Smooth muscle cell (in vitro differentiated cells): ENCODE results near the gene NANOG. TPM values are rescaled to one million over a fixed set of nuclear protein-coding genes. Genes with fewer than 3 reads are reported as not detected.
"Not testable (repeated sequence)": the region's sequence is repeated elsewhere in the genome, so short reads cannot be mapped to it uniquely, and the experiment has no call there.

Source experiments
- DNase-seq: peaks from one replicate; lab custom pipeline; 2025; ENCODE audit not compliant: unreplicated experiment; lab: John Stamatoyannopoulos, UW
- H2AFZ ChIP-seq: fragments of 200-600 bp; sonication (generic); 2 replicates; pipeline ENCODE4 v1.6.0; 2016; ENCODE audit warnings: antibody characterized with exemption, low read depth, mild to moderate bottlenecking
- H3F3A ChIP-seq: fragments of 200-600 bp; sonication (generic); 2 replicates; pipeline ENCODE4 v1.6.0; 2017; ENCODE audit warnings: antibody characterized with exemption, low read depth
- H3K27ac ChIP-seq: fragments of 200-600 bp; sonication (generic); 2 replicates; pipeline ENCODE4 v1.5.1; 2016; ENCODE audit warnings: low read depth, mild to moderate bottlenecking
- H3K27me3 ChIP-seq: fragments of 200-600 bp; sonication (generic); 2 replicates; pipeline ENCODE4 v1.6.1; 2016; ENCODE audit warnings: low read depth, mild to moderate bottlenecking
- H3K36me3 ChIP-seq: fragments of 200-600 bp; sonication (generic); 2 replicates; pipeline ENCODE4 v1.5.1; 2016; ENCODE audit warnings: low read depth
- H3K4me1 ChIP-seq: fragments of 200-600 bp; sonication (generic); 2 replicates; pipeline ENCODE4 v1.5.1; 2016; ENCODE audit warnings: low read depth
- H3K4me2 ChIP-seq: fragments of 200-600 bp; sonication (generic); 2 replicates; pipeline ENCODE4 v1.6.0; 2016; ENCODE audit warnings: mild to moderate bottlenecking
- H3K4me3 ChIP-seq: fragments of 200-600 bp; sonication (generic); 2 replicates; pipeline ENCODE4 v1.5.1; 2016; ENCODE audit warnings: mild to moderate bottlenecking
- H3K79me2 ChIP-seq: fragments of 200-600 bp; sonication (generic); 2 replicates; pipeline ENCODE4 v1.6.0; 2016; ENCODE audit warnings: low read depth, mild to moderate bottlenecking
- H3K9ac ChIP-seq: fragments of 200-600 bp; sonication (generic); 2 replicates; pipeline ENCODE4 v1.6.0; 2016; ENCODE audit warnings: low read depth
- H3K9me3 ChIP-seq: fragments of 200-600 bp; sonication (generic); replicated peaks from 2 replicates; pipeline ENCODE4 v1.5.1; 2016; ENCODE audit warnings: low read depth
- H4K20me1 ChIP-seq: fragments of 200-600 bp; sonication (generic); 2 replicates; pipeline ENCODE4 v1.6.0; 2016; ENCODE audit warnings: low read depth
- CTCF ChIP-seq: fragments of 200-600 bp; sonication (generic); IDR thresholded peaks from 2 replicates; pipeline ENCODE4 v1.5.1; 2017; ENCODE audit warnings: borderline replicate concordance, mild to moderate bottlenecking, antibody characterized with exemption; ENCODE audit not compliant: insufficient read depth, poor library complexity, severe bottlenecking
- WGBS: methylation state at CpG from one replicate; pipeline ENCODE4 v1.1.7; 2016; ENCODE audit warnings: low lambda C conversion rate; 5-methylcytosine and 5-hydroxymethylcytosine counted together
- polyA plus RNA-seq: library from polyadenylated mRNA; unstranded; fragments of >200 nt; fragmentation: Nextera tagmentation; extraction: Ambion mirVana; gene quantifications from 2 replicates; pipeline ENCODE4 v1.2.1, GENCODE V29; 2016
- total RNA-seq: library from RNA; depleted of rRNA; stranded (reverse); fragments of >200 nt; gene quantifications from 2 replicates; pipeline ENCODE4 v1.2.3, GENCODE V29; 2014

NANOG gene
- total RNA-seq (not detected in 2 replicates), polyA plus RNA-seq (not detected in 2 replicates)

- H3K27me3 ChIP-seq: peaks cover 33% of the 10 kb centered on the region
- not testable (repeated sequence) for H3K4me1 ChIP-seq, H3K9me3 ChIP-seq, H3K9ac ChIP-seq, DNase-seq, H3K4me3 ChIP-seq, H3K79me2 ChIP-seq, H3K36me3 ChIP-seq, H2AFZ ChIP-seq, H4K20me1 ChIP-seq, H3K27ac ChIP-seq, H3F3A ChIP-seq
- 54% methylated on average over 13 of the region's 13 CpGs for WGBS
- H3K4me2 ChIP-seq: peak within 1 kb of the TSS; percentile 52
These were observed at the start of gene NANOG for GRCh38 chr12:7788884-7789528. Gene NANOG (plus strand): TSS chr12:7789402. CDS start chr12:7789615, 213 bp downstream.

GRCh38 chr12:7747246-7747645 is 42.0 kb upstream of the NANOG start, which contains the start of gene CLEC4C:
Gene CLEC4C (minus strand): TSS chr12:7747375. CDS start chr12:7747348, 27 bp downstream.
- no peaks in the 10 kb centered on the region for H4K20me1 ChIP-seq
- H3K27ac ChIP-seq: no peak within 1 kb of the TSS
- 86% methylated on average over 5 of the region's 5 CpGs for WGBS
- H3K4me2 ChIP-seq: no peak within 1 kb of the TSS
- no peaks in the 10 kb centered on the region for H3K9me3 ChIP-seq
- no peaks in the 10 kb centered on the region for H3K4me1 ChIP-seq
- H3F3A ChIP-seq: no peaks in the 10 kb centered on the region
- TF ChIP-seq CTCF: no peak
- H3K79me2 ChIP-seq: no peaks in the 10 kb centered on the region
- H3K4me3 ChIP-seq: no peak within 1 kb of the TSS
- no peak for DNase-seq
- no peak within 1 kb of the TSS for H2AFZ ChIP-seq
- H3K9ac ChIP-seq: no peak within 1 kb of the TSS
- H3K36me3 ChIP-seq: no peaks in the 10 kb centered on the region
- no peaks in the 10 kb centered on the region for H3K27me3 ChIP-seq

- no peaks in the 10 kb centered on the region for H4K20me1 ChIP-seq
- TF ChIP-seq CTCF: no peak
- no peaks in the 10 kb centered on the region for H3K27me3 ChIP-seq
- no peak for DNase-seq
- H3F3A ChIP-seq: no peaks in the 10 kb centered on the region
- no peaks in the 10 kb centered on the region for H3K36me3 ChIP-seq
- H3K4me3 ChIP-seq: no peak overlapping the region
- no peak overlapping the region for H3K27ac ChIP-seq
- no peak overlapping the region for H3K9ac ChIP-seq
- H3K9me3 ChIP-seq: no peaks in the 10 kb centered on the region
- H3K4me1 ChIP-seq: no peaks in the 10 kb centered on the region
- no peak overlapping the region for H2AFZ ChIP-seq
- H3K4me2 ChIP-seq: no peak overlapping the region
- no peaks in the 10 kb centered on the region for H3K79me2 ChIP-seq
- WGBS: 55% methylated on average over 4 of the region's 4 CpGs
These were observed 40.4 kb upstream of the NANOG start for GRCh38 chr12:7748852-7749251.

GRCh38 chr12:7749442-7749841 is 39.8 kb upstream of the NANOG start:
- Histone ChIP-seq H3K9me3 (no peaks in the 10 kb centered on the region), H3K27me3 (no peaks in the 10 kb centered on the region), H3K36me3 (no peaks in the 10 kb centered on the region), H3K4me2 (no peak overlapping the region), H3K27ac (no peak overlapping the region), H3K4me1 (no peaks in the 10 kb centered on the region), H3K9ac (no peak overlapping the region), H3K4me3 (no peak overlapping the region), H3K79me2 (no peaks in the 10 kb centered on the region), H4K20me1 (no peaks in the 10 kb centered on the region), H3F3A (no peaks in the 10 kb centered on the region), H2AFZ (no peak overlapping the region)
- no peak for TF ChIP-seq CTCF
- no peak for DNase-seq
- 94% methylated on average over 8 of the region's 8 CpGs for WGBS
